Kidney epithelial cell (primary cell): ENCODE measurements around the gene SERINC3. TPM values are rescaled to one million over a fixed set of nuclear protein-coding genes. Genes with fewer than 3 reads are reported as not detected.

Source experiments
- DNase-seq: peaks from one replicate; pipeline ENCODE4 v3.0.0-alpha.2; 2010; ENCODE audit warnings: low read depth
- H3K27me3 ChIP-seq: 2 replicates; pipeline ENCODE4 v1.6.0; 2011; ENCODE audit warnings: low read length; ENCODE audit not compliant: control insufficient read depth, insufficient read depth
- H3K36me3 ChIP-seq: 2 replicates; pipeline ENCODE4 v1.5.1; 2011; ENCODE audit warnings: low read length; ENCODE audit not compliant: control insufficient read depth, insufficient read depth
- H3K4me3 ChIP-seq: 2 replicates; pipeline ENCODE4 v1.5.1; 2011; ENCODE audit warnings: low read depth, mild to moderate bottlenecking, control low read depth, low read length
- total RNA-seq: library from RNA; depleted of rRNA; stranded (reverse); fragments of >200 nt; gene quantifications from 2 replicates; pipeline ENCODE4 v1.2.3, GENCODE V29; 2015
- TF ChIP-seq, protein P1 (sequence below): IDR thresholded peaks from 2 replicates; pipeline ENCODE4 v1.5.1; 2011; ENCODE audit warnings: mild to moderate bottlenecking, moderate library complexity, low read length, control low read depth, inconsistent platforms; ENCODE audit not compliant: insufficient read depth, poor library complexity, severe bottlenecking

Gene SERINC3
- total RNA-seq, 1 donor from 2014 or later: 80.5 TPM

- H3K4me3 ChIP-seq: no peak overlapping the region
- H3K36me3 ChIP-seq: peaks cover under 1% of the 10 kb centered on the region
- DNase-seq: no peak
- TF ChIP-seq, protein P1, sequence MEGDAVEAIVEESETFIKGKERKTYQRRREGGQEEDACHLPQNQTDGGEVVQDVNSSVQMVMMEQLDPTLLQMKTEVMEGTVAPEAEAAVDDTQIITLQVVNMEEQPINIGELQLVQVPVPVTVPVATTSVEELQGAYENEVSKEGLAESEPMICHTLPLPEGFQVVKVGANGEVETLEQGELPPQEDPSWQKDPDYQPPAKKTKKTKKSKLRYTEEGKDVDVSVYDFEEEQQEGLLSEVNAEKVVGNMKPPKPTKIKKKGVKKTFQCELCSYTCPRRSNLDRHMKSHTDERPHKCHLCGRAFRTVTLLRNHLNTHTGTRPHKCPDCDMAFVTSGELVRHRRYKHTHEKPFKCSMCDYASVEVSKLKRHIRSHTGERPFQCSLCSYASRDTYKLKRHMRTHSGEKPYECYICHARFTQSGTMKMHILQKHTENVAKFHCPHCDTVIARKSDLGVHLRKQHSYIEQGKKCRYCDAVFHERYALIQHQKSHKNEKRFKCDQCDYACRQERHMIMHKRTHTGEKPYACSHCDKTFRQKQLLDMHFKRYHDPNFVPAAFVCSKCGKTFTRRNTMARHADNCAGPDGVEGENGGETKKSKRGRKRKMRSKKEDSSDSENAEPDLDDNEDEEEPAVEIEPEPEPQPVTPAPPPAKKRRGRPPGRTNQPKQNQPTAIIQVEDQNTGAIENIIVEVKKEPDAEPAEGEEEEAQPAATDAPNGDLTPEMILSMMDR: no peak
- no peaks in the 10 kb centered on the region for H3K27me3 ChIP-seq
Measured at GRCh38 chr20:44509762-44510161, 12.1 kb downstream of the SERINC3 start.

DNA sequence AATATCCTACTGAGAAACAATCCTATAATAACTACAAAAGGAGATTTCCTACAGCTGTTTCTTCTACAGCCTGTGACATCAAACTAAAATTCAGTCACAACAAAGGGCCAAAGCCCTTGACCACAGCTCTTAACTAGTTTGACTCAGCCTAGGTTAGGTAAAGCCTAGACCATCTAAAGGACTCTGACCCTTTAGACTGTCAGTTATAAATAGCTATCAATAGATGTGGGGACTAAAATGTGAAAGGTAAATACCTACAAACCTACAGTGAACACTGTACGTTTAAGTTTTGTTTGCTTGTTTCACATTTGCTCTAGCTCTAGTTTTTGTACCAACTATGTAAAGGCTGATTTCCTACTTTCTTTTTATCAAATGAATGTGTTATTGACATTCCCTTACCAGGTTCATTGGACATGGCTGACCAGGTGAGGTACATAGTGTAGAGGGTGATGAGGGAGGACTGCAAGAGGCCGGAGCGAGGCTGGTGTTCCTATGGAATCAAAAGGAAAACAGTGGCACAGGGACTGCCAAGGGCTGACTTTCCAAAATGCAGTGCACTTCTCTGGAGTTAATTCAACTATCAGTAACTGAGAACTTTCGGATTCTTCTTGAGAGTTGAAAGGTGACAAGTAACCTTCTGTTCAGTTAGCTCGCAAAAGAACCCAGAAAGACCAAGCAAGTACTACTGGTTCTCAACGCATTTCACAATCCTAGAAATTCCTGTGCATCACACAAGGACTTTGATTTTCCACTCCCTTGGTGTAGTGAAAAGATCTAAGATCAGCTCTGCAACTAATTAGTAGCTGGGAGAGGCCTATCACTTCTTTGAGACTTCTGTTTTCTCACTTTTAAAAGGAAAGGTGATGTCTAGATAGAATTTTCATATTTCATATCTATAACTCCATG is 17.2 kb downstream of the SERINC3 start:
- Histone ChIP-seq H3K27me3 (no peaks in the 10 kb centered on the region), H3K4me3 (no peak overlapping the region), H3K36me3 (peaks cover 3% of the 10 kb centered on the region)
- no peak for DNase-seq
- TF ChIP-seq, protein P1: no peak

DNA sequence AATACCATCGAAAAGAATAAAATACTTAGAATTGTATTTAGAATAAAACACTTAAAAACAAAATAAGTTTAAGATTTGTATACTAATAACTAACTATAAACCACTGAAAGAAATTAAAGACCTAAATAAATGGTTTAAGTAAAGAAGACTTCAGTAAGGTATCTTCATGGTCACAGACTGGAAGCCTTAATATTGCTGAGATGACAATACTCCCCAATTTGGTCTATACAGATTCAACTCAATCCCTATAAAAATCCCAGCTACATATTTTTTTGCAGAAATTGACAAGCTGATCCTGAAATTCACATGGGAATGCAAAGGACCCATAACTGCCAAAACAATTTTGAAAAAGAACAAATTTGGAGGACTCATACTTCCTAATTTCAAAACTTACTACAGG is 18.9 kb downstream of the SERINC3 start:
- TF ChIP-seq, protein P1: no peak
- peaks cover 3% of the 10 kb centered on the region for H3K36me3 ChIP-seq
- H3K4me3 ChIP-seq: no peak overlapping the region
- DNase-seq: no peak
- H3K27me3 ChIP-seq: no peaks in the 10 kb centered on the region

GRCh38 chr20:44501448-44501847 is 20.4 kb downstream of the SERINC3 start:
- DNase-seq: no peak
- no peaks in the 10 kb centered on the region for H3K27me3 ChIP-seq
- TF ChIP-seq, protein P1: no peak
- H3K4me3 ChIP-seq: no peak overlapping the region
- peaks cover 3% of the 10 kb centered on the region for H3K36me3 ChIP-seq

DNA sequence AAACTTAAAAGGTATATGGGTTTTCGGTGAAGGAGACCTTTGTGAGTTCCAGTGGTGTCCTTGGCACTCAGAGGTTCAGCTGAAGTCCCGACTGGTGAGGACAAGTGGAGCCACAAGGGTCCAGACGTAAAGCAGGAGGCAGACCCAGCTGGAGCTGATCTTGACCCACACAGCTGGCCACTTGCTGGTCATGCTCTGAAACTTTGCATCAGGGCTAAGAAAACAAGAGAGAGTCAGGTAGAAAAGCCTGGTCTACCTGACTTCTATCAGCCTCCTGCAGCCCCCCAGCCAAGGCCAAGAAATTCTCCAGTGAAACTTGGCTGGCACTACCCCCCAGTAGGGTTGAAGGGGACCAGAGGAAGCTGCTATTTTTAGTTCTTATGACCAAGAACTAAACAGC is 21.6 kb downstream of the SERINC3 start:
- no peaks in the 10 kb centered on the region for H3K27me3 ChIP-seq
- TF ChIP-seq, protein P1: no peak
- DNase-seq: no peak
- no peak overlapping the region for H3K4me3 ChIP-seq
- peaks cover 3% of the 10 kb centered on the region for H3K36me3 ChIP-seq

DNA sequence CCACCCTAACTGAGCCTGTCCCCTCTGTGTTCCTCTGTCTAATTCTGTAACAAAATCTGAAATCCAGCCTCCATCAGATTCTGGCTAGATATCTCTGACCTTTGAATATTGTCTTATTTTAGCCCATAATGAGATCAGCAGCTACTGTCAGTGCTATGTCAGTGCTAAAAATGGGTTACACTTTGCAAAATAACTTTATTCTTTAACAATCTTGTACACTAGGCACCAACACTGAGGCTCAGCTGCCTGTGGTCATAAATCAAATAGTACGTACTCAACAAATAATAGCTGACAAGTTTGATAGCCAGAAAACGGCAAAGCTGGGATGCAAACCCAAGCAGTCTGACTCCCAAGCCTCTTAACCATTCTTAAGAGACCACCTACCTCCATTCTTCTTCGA is 24.1 kb downstream of the SERINC3 start:
- no peaks in the 10 kb centered on the region for H3K27me3 ChIP-seq
- no peak overlapping the region for H3K4me3 ChIP-seq
- TF ChIP-seq, protein P1: no peak
- no peak for DNase-seq
- H3K36me3 ChIP-seq: peaks cover 2% of the 10 kb centered on the region
